Neural crest cell (in vitro differentiated cells): ENCODE data around the gene MSRB2. TPM values are rescaled to one million over a fixed set of nuclear protein-coding genes. Genes with fewer than 3 reads are reported as not detected.
A peak's percentile ranks its signal among the peaks of the same experiment; 100 is the strongest.
"Not testable (repeated sequence)": the region's sequence is repeated elsewhere in the genome, so short reads cannot be mapped to it uniquely, and the experiment has no call there.

Source experiments
- DNase-seq: peaks from one replicate; pipeline ENCODE4 v3.0.0; 2021; ENCODE audit warnings: low read depth, mixed read lengths, low spot score
- H3K27ac Mint-ChIP-seq: one replicate; pipeline ENCODE4 v1.8.0; 2021; ENCODE audit warnings: mild to moderate bottlenecking, mixed read lengths; ENCODE audit not compliant: unreplicated experiment
- H3K27me3 Mint-ChIP-seq: 2 replicates; pipeline ENCODE4 v1.8.0; 2021; ENCODE audit warnings: low read depth, mild to moderate bottlenecking, mixed read lengths
- H3K36me3 Mint-ChIP-seq: 2 replicates; pipeline ENCODE4 v1.8.0; 2021; ENCODE audit warnings: low read depth, mild to moderate bottlenecking, mixed read lengths
- H3K4me1 Mint-ChIP-seq: 2 replicates; pipeline ENCODE4 v1.8.0; 2021; ENCODE audit warnings: mixed read lengths
- H3K4me3 Mint-ChIP-seq: one replicate; pipeline ENCODE4 v1.8.0; 2021; ENCODE audit warnings: mild to moderate bottlenecking, mixed read lengths
- H3K9me3 Mint-ChIP-seq: 2 replicates; pipeline ENCODE4 v1.8.0; 2021; ENCODE audit warnings: mixed read lengths
- CTCF ChIP-seq: fragments of 200-600 bp; sonication (generic); conservative IDR thresholded peaks from 2 replicates; pipeline ENCODE4 v1.5.0; 2021; ENCODE audit warnings: antibody characterized with exemption, mild to moderate bottlenecking
- total RNA-seq: library from RNA; stranded (reverse); gene quantifications from 2 replicates; pipeline ENCODE4 v1.2.1, GENCODE V29; 2021

The MSRB2 gene
- total RNA-seq, 1 donor from 2014 or later, result 28.9 TPM

- Mint-ChIP-seq H3K27ac (peak overlapping the region; percentile 62), H3K9me3 (no peaks in the 10 kb centered on the region), H3K27me3 (no peaks in the 10 kb centered on the region), H3K36me3 (no peaks in the 10 kb centered on the region), H3K4me1 (peaks cover 9% of the 10 kb centered on the region), H3K4me3 (no peak overlapping the region)
- no peak for DNase-seq
- no peak for TF ChIP-seq CTCF
These were observed 28.0 kb upstream of the MSRB2 start for GRCh38 chr10:23067337-23067736.

GRCh38 chr10:23067939-23068775 is 27.2 kb upstream of the MSRB2 start:
- Mint-ChIP-seq H3K27me3 (no peaks in the 10 kb centered on the region), H3K4me3 (no peak overlapping the region), H3K4me1 (peaks cover 7% of the 10 kb centered on the region), H3K9me3 (no peaks in the 10 kb centered on the region), H3K27ac (peak overlapping the region; percentile 83), H3K36me3 (no peaks in the 10 kb centered on the region)
- DNase-seq, result peak; percentile 71
- TF ChIP-seq CTCF, result peak; percentile 81

GRCh38 chr10:23069019-23069815 is 26.2 kb upstream of the MSRB2 start:
- TF ChIP-seq CTCF, result no peak
- no peak overlapping the region for H3K27ac Mint-ChIP-seq
- no peak overlapping the region for H3K4me3 Mint-ChIP-seq
- H3K36me3 Mint-ChIP-seq, result no peaks in the 10 kb centered on the region
- no peaks in the 10 kb centered on the region for H3K9me3 Mint-ChIP-seq
- no peak for DNase-seq
- no peaks in the 10 kb centered on the region for H3K4me1 Mint-ChIP-seq
- H3K27me3 Mint-ChIP-seq, result no peaks in the 10 kb centered on the region

GRCh38 chr10:23070092-23070912 is 25.1 kb upstream of the MSRB2 start:
- H3K27ac Mint-ChIP-seq, H3K27me3 Mint-ChIP-seq, H3K4me1 Mint-ChIP-seq, H3K4me3 Mint-ChIP-seq, DNase-seq, H3K9me3 Mint-ChIP-seq, H3K36me3 Mint-ChIP-seq: not testable (repeated sequence)

- DNase-seq, result no peak
- H3K27ac Mint-ChIP-seq, result no peak overlapping the region
- no peaks in the 10 kb centered on the region for H3K27me3 Mint-ChIP-seq
- TF ChIP-seq CTCF, result no peak
- H3K36me3 Mint-ChIP-seq, result no peaks in the 10 kb centered on the region
- no peaks in the 10 kb centered on the region for H3K9me3 Mint-ChIP-seq
- H3K4me3 Mint-ChIP-seq, result no peak overlapping the region
- no peaks in the 10 kb centered on the region for H3K4me1 Mint-ChIP-seq
These were observed 24.5 kb upstream of the MSRB2 start for GRCh38 chr10:23070913-23071218.

- H3K4me3 Mint-ChIP-seq, H3K36me3 Mint-ChIP-seq, H3K4me1 Mint-ChIP-seq, H3K27me3 Mint-ChIP-seq, H3K27ac Mint-ChIP-seq, H3K9me3 Mint-ChIP-seq, DNase-seq: not testable (repeated sequence)
These were observed 22.8 kb upstream of the MSRB2 start for GRCh38 chr10:23072593-23072992.
